CD4-positive, alpha-beta T cell treated with Interleukin-4 for 4 hours (primary cell): ENCODE results near the gene CPEB3.
"Not testable (repeated sequence)": the region's sequence is repeated elsewhere in the genome, so short reads cannot be mapped to it uniquely, and the experiment has no call there.

Source experiments
- DNase-seq: peaks from one replicate; pipeline ENCODE4 v3.0.0-alpha.2; 2020

The CPEB3 gene

DNA sequence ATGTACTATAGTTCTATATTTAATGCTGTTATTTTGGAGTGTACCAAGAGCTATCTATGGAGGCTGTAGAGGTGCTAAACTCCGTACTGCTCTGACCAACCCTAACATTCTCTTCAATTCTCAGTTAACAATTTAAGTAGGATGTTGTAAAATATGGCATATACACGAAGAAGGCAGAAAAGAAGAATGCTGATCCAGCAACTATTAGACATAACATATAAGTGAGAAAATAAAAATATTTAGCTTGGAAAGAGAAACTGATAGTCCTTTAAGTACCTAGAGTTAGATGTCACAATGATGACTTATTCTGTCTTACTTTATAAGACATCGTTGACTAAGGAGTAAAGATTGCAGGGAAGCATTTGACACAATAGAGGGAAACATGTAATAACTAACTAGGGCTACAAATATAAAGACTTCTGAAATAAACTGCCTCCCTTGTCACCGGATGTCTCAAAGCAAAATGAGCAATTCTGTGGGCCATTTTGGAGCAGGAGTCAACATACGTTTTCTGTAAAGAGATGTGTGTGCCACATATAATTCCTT is 159.5 kb downstream of the CPEB3 start:
- DNase-seq = no peak

GRCh38 chr10:92130622-92131274 is 160.1 kb downstream of the CPEB3 start:
- no peak for DNase-seq

GRCh38 chr10:92126100-92126650 is 164.7 kb downstream of the CPEB3 start:
- DNase-seq = no peak

DNA sequence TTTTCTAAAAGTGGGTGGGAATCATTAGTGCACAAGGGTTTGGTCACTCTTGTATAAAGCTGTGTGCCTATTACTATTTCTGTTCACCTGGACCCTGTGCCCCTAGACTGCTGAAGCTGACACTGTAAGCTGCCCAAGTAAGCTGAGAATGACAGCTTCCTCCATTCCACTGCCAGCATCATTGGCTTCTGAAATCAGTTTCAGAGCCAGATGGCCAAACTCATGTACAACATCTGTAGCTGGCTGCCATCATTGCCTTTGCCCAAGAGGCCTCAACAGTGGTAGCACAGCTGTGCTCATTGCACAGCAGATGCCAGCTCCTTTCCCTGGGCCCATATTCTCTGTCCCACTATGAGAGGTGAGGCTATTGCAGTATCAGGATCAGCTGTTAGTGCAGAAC is 165.7 kb downstream of the CPEB3 start:
- no peak for DNase-seq

DNA sequence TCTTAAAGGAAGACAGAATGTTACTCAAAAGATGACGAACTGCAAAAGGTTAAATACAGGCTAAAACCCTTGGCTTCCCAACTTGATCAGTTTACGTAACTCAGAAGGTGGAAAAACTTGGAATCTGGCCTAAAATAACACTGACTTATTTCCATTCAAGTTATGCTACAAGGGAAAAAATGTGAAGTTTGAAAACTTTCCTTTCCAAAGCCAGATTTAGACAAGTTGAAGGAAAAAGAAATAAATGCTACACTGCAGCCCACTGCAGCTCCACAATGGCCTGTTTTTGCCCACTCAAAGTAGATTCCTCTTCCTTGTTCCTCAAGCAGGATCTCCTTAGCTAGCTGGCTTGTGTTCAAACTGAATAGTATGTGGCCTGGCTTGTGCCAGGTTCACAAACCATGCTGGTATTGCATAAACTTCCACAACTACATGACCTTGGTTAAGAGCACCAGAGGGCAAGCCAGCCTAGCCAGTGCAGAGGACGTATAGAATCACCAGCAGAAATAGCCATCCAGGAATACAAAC is 166.2 kb downstream of the CPEB3 start:
- DNase-seq = no peak

DNA sequence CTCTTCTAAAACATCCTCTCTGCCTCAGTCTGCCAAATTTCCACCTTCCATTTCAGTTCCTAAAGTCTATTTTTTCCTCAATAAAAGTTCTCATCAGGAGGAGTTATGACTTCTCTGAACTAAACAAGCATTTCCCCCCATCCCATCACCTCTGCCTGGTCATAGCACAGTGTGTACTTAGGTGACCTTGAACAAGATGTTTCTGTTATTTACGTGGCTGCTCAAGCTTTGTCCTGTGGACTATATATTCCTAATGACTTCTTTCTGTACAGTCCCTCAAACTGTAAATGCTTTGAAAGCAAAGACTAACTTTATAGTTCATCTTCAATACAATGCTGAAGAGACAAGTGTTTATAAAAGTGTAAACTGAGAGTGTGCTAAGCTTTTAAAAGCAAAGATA is 166.9 kb downstream of the CPEB3 start:
- no peak for DNase-seq

- DNase-seq = no peak
Measured at GRCh38 chr10:92122941-92123450, 167.9 kb downstream of the CPEB3 start.

DNA sequence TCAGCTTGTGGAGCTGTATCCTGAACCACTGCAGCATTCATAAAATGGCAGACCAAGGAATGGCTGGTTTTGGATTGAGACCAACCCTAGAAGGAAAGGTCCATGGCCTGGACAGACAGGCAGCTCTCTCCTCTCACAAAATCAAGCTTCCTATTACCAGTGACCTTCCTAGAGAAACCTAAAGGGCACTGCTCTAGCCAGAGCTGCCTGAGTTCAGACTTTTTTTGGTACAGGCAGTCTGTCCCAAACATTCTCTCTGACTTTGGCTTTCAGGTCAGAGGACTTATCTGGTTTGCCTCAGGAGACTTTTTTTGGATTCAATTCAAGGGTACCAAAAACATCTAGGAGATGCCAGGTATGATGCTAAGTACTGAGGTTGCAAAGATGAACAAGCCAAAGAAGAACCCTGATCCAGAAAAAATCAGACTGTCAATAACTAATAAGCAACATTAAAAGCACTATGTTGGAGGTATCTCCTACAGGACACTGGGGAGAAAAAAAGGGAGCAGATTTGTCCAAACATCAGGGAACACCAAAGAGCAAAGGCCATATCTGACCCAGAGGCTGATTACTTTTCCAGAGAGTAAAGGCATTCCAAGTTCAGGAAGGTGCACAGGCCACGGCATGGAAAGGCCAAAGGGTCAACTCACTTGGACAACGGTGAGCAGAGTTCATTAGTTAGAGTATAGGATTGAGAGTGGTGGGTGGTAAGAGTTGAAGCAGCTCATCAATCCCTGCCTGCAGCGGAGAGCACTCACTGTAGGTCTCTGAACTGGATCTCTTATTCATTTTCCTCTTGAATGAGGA is 169.0 kb downstream of the CPEB3 start:
- no peak for DNase-seq

- DNase-seq = no peak
Measured at GRCh38 chr10:92119340-92119739, 171.5 kb downstream of the CPEB3 start.

DNA sequence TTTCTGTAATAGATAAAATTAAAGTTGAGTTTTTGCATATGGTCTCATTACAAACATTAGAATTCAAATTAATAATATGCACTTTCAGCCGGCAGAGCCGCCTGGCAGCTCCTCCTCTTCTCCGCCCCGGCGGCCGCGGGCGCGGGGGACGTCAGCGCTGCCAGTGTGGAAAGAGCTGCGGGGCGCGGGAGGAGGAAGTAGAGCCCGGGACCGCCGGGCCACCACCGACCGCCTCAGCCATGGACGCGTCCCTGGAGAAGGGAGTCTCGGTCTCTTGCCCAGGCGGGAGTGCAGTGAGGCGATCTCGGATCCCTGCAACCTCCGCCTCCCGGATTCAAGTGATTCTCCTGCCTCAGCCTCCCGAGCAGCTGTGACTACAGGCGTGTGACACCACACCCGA is 176.0 kb downstream of the CPEB3 start:
- DNase-seq = not testable (repeated sequence)

DNA sequence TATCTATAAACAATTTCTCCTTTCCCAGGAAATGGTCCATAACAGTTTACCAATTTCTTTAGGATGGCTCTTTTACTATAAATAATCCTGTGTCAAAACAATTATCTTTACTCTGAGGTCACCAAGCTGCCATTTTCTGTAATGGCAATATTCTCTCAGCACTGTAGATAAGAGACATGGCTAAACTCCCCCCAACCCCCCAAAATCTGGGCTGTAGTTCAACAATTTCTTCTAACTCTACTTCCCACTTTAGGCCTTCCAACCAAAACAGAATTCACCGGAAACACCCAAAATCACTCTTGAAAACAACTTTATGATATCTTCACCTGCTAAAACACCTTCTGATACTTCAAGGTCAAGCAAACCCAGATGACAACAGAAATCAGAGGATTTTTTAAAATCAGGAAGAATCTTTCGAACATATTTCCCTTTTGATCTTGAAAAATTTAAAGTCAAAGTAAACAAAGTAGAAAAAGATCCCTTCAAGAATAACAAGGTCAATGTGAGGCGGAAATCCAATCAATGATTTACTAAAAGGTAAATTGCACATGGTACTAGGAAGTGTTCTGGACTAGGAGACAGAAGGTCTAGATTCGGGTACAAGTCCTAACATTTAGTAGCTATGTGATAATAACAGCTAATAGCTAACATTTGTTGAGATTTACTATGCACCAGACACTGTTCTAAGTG is 176.8 kb downstream of the CPEB3 start:
- DNase-seq = no peak

DNA sequence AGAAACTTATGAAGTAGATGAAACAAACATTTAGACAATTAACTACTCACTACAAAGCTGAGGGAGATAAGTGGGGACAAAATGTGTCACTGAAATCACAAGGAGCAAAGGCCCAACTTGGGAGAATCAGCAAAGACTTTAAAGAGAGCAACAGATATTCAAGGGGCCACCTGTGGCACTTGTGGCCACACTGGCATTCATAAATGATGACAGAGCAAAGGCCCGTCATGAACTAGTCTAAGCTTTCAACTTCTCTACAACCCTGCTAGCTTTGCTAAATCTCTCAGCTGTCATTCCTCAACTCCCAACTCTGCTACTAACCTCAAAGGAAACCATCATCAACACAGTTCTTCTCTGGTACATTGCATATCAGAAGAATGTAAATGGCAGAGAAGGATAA is 178.4 kb downstream of the CPEB3 start:
- no peak for DNase-seq

DNA sequence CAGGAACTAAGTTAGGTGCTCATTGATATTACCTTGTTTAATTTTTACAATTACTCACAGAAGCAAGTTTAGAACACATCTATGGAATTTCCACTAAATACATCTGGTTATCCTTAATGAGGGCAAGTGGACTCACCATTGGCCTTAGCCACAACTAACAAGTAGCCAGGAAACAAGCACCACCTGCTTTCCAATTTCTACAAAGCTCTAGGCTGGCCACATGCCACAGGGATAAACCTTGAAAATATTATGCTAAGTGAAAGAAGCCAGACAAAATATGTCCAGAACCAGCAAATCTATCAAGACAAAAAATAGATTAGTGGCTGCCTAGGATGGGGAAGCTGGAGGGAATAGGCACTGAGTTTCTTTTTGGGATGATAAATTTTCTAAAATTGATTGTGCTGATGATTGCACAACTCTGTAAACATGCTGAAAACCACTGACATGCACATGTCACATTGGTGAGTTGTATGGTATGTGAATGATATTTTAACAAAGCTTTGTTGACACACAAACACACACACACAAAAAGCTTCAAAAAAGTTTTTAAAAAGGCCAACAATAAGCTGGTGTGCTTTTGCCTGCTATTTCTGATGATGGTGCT is 179.4 kb downstream of the CPEB3 start:
- no peak for DNase-seq

DNA sequence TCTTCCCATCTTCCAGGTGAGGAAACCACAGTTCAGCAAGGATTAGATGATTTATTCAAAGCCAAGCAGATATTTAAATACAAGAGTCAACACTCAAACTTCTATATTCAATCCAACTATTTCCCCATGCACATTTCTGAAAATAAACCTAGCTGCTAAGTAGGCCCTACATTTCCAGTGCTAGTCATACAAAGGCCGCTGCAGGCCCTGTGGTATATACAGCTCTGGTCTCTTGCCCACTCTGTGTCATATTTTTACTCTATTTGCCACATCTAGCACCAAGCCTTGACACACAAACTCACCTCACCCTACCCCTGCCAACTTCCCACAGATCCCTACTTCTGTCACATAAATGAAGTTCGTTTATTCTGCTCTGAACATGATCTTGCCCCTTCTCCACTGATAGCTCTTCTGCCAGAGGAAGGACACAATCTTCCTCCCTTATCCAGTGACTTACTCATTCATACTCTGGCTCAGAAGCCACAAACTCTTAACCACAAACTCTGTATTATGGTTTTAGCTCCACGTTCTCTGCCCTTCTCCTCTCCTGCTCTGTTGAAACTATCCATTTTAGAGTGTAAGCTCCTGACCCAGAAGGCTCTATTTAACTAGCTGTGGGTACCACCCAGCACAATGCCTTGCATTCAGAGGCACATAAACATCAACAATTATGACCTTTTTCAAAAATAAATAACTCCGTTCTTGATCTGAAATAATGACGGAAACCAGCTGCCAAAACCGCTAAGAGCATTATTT is 180.7 kb downstream of the CPEB3 start:
- no peak for DNase-seq

DNA sequence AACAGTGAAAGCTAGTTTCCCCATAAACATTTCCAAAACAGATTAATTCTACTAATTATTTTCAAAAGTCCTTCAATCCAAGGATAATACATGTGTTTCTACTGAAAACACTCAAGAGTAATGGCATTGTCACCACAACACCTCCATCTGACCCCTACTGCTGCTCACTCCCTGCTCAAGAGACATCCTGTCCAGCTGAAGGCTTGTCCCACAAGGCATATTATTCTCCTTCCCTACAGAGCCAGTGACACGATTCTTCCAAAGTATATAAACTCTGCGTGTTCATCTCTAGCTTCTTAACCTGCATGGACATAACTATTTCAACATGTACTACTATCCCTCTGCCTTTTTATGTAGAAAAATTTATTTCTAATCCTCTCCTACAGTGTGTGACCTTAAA is 182.1 kb downstream of the CPEB3 start:
- no peak for DNase-seq

DNA sequence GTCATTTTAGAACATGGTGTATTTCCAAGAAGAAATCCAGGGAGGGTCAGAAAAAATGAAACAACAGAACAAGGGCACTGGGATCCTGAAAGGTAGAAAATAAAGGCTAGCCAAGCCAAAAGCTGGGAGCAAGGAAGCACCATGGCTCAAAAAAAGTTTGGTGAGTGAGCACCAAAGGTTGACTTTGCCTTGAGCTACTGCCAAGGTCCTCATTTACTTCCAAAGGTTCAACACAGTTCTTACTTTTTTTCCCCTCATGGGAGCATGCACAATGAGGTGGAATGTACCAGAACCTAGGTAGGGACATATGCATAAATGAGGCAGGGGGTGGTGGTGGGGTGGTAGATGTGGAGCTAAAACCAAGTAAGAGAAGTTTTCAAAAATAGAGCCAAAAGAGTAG is 182.8 kb downstream of the CPEB3 start:
- no peak for DNase-seq

- no peak for DNase-seq
Measured at GRCh38 chr10:92103376-92104090, 187.3 kb downstream of the CPEB3 start.

GRCh38 chr10:92102601-92103213 is 188.2 kb downstream of the CPEB3 start:
- no peak for DNase-seq

DNA sequence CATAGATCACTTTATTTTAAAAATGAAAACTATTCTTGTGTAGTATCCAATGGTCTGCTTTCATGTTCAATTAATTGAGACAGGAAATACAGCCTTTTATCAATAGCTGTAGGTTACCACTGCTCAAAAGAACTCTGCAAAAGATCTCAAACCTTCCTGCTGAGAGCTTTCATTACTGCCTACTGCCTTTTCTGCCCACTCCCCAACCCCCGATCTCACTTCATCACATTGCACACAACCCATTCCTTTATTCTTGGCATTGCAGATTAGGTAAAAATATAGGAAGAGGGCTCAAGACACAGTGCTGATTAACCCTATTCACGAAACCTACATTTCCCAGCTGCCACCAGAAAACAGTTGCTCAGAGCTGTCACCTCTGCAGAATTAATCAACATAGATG is 195.9 kb downstream of the CPEB3 start:
- no peak for DNase-seq

- DNase-seq = no peak
Measured at GRCh38 chr10:92091965-92092364, 198.9 kb downstream of the CPEB3 start.
